Spleen (tissue), 13 donors: ENCODE results near the gene IL12A. TPM values are rescaled to one million over a fixed set of nuclear protein-coding genes. Genes with fewer than 3 reads are reported as not detected.

Source experiments
- DNase-seq: peaks from one replicate; pipeline ENCODE4 v3.0.0-alpha.2; 2020
- H3K27ac ChIP-seq, 8 donors: fragments of 200-600 bp; sonication (generic) in 7 of 8; 1 replicate in 4 of 8; 2 replicates in 4 of 8; pipeline versions ENCODE4 v1.5.0 to v1.8.0; 2016 to 2021; ENCODE audit warnings: inconsistent platforms in 4 of 8, mild to moderate bottlenecking in 4 of 8, moderate library complexity in 1 of 8
- H3K27me3 ChIP-seq, 7 donors: fragments of 200-600 bp; sonication (generic) in 6 of 7; replicated peaks in 1 of 7; 1 replicate in 4 of 7; 2 replicates in 3 of 7; pipeline versions ENCODE4 v1.5.0 to v1.8.0; 2016 to 2021; ENCODE audit warnings: inconsistent platforms in 3 of 7, mild to moderate bottlenecking in 1 of 7
- H3K36me3 ChIP-seq, 6 donors: fragments of 200-600 bp; sonication (generic) in 5 of 6; 1 replicate in 4 of 6; 2 replicates in 2 of 6; pipeline versions ENCODE4 v1.5.0 to v1.8.0; 2016 to 2021; ENCODE audit warnings: inconsistent platforms in 2 of 6
- H3K4me1 ChIP-seq, 6 donors: fragments of 200-600 bp; sonication (generic) in 5 of 6; 1 replicate in 3 of 6; 2 replicates in 3 of 6; pipeline versions ENCODE4 v1.5.0 to v1.8.0; 2016 to 2021; ENCODE audit warnings: inconsistent platforms in 3 of 6
- H3K4me3 ChIP-seq, 8 donors: fragments of 200-600 bp; sonication (generic) in 7 of 8; 1 replicate in 4 of 8; 2 replicates in 4 of 8; pipeline versions ENCODE4 v1.5.0 to v1.8.0; 2016 to 2021; ENCODE audit warnings: inconsistent platforms in 4 of 8, mild to moderate bottlenecking in 4 of 8, moderate library complexity in 2 of 8
- H3K9me3 ChIP-seq, 8 donors: fragments of 200-600 bp; sonication (generic) in 7 of 8; 1 replicate in 4 of 8; 2 replicates in 4 of 8; pipeline versions ENCODE4 v1.5.0 to v1.8.0; 2016 to 2021; ENCODE audit warnings: inconsistent platforms in 4 of 8
- CTCF ChIP-seq, 11 experiments: fragments of 200-600 bp in 7 of 11; fragments of 450-650 bp in 4 of 11; sonication (generic) in 4 of 11; IDR thresholded peaks in 8 of 11; conservative IDR thresholded peaks in 3 of 11; 1 replicate in 7 of 11; 2 replicates in 4 of 11; pipeline versions ENCODE4 v1.4.0 to v1.8.0; 2016 to 2021; ENCODE audit warnings: antibody characterized with exemption in 11 of 11, inconsistent platforms in 4 of 11, mild to moderate bottlenecking in 1 of 11
- POLR2A ChIP-seq, 3 donors: fragments of 450-650 bp; IDR thresholded peaks; one replicate each; pipeline ENCODE4 v1.5.1; 2017; ENCODE audit warnings: antibody characterized with exemption in 3 of 3, mild to moderate bottlenecking in 1 of 3
- POLR2AphosphoS5 ChIP-seq, 3 donors: sonication (generic); formaldehyde crosslinking; IDR thresholded peaks; one replicate each; pipeline ENCODE4 v1.5.1; 2017; ENCODE audit warnings: antibody characterized with exemption in 3 of 3
- WGBS, 5 donors: extraction: QIAGEN DNeasy Blood & Tissue Kit in 3 of 5; methylation state at CpG; one replicate each; pipeline versions ENCODE4 v1.1.5 to v1.1.7; 2013 to 2018; 5-methylcytosine and 5-hydroxymethylcytosine counted together
- intact Hi-C: fragments of 100-400 bp; cut with DNase I; formaldehyde crosslinking; loops from one replicate; pipeline ENCODE4 v1.15.0; 2023; ENCODE audit warnings: low total_unique reads
- long read RNA-seq, 2 donors: transcript quantifications; one replicate each; lab custom pipeline, GENCODE V29; 2026
- polyA plus RNA-seq, 3 donors: library from polyadenylated mRNA; stranded (reverse); fragments of 200-250 nt; gene quantifications; one replicate each; pipeline ENCODE4 v1.2.1, GENCODE V29; 2013
- total RNA-seq, 7 donors: library from RNA; depleted of rRNA in 3 of 7; stranded (reverse); fragments of >200 nt in 3 of 7; fragmentation: NEBNext Ultra II Directional in 4 of 7; extraction: Animal tissue kit (Norgen Biotek cat#: 25700) in 4 of 7; gene quantifications; one replicate each; pipeline versions ENCODE4 v1.1.0 to v1.2.1, GENCODE V29; 2016 to 2021
- donor health status: healthy with polysubstance abuse.
- donor health status: DM: no; HTN: no; CAD: no; lungs with moderate emphysema.
- donor health status: DM: no; HTN: no; CAD: no.
- donor health status: Bipolar disorder and iron deficiency.
- donor health status: healthy.
- donor health status: DM: no; HTN: no; CAD: no.
- donor health status: DM: yes; HTN: yes; CAD: no.

The IL12A gene
- total RNA-seq (1 to 10 TPM; 1.2 to 9.1 (median 2.0) TPM), polyA plus RNA-seq (1 to 10 TPM; 1.2 to 3.6 (median 3.5) TPM)
- long read RNA-seq, donor 1: 0 reads
- long read RNA-seq, donor 2: 0 reads

GRCh38 chr3:159988617-159989271, at the start of gene IL12A:
Gene IL12A (plus strand): TSS chr3:159988835.
- WGBS, 5 donors: 1 to 2% (median 1%) methylated on average over 28 to 54 of the region's 54 CpGs
- H3K4me3 ChIP-seq: peak within 1 kb of the TSS; percentile 44 to 73 (median 64)
- peaks cover 0 to 3% (median 0%) of the 10 kb centered on the region in 8 donors for H3K9me3 ChIP-seq
- TF ChIP-seq POLR2AphosphoS5 (IDR thresholded peaks at IDR 0.05): peak; percentile 30 to 77 (median 76)
- TF ChIP-seq POLR2A (IDR thresholded peaks at IDR 0.05): no peak
- peak; percentile 76 to 98 (median 94) for TF ChIP-seq CTCF (IDR thresholded peaks at IDR 0.05 in 8 of 11, conservative IDR thresholded peaks at IDR 0.05 in 3 of 11)
- H3K36me3 ChIP-seq: peaks cover 0 to 7% (median 2%) of the 10 kb centered on the region in 6 donors
- H3K27me3 ChIP-seq: no peaks in the 10 kb centered on the region
- peak within 1 kb of the TSS in 6 of 8 donors; percentile 39 to 69 (median 52) for H3K27ac ChIP-seq
- peak; percentile 97 for DNase-seq
- peaks cover 5 to 33% (median 25%) of the 10 kb centered on the region in 6 donors for H3K4me1 ChIP-seq
- intact Hi-C loops: no loop called here

- Histone ChIP-seq H3K27me3 (no peaks in the 10 kb centered on the region), H3K27ac (no peak overlapping the region), H3K4me3 (no peak overlapping the region), H3K36me3 (no peaks in the 10 kb centered on the region), H3K4me1 (peaks cover 0 to 10% (median 0%) of the 10 kb centered on the region in 6 donors), H3K9me3 (no peaks in the 10 kb centered on the region)
- 35 to 52% (median 44%) methylated on average over 6 of the region's 6 CpGs for whole genome bisulfite sequencing, 5 donors
- TF ChIP-seq POLR2A (IDR thresholded peaks at IDR 0.05) (no peak), POLR2AphosphoS5 (IDR thresholded peaks at IDR 0.05) (no peak), CTCF (IDR thresholded peaks at IDR 0.05 in 8 of 11, conservative IDR thresholded peaks at IDR 0.05 in 3 of 11) (no peak)
- no peak for DNase-seq
- intact Hi-C loops: no loop called here
These were observed 47.3 kb upstream of the IL12A start for GRCh38 chr3:159941038-159942000.

GRCh38 chr3:159944781-159945180, 43.9 kb upstream of the IL12A start:
- peaks cover 0 to 19% (median 0%) of the 10 kb centered on the region in 6 donors for H3K4me1 ChIP-seq
- TF ChIP-seq POLR2A (IDR thresholded peaks at IDR 0.05) (no peak), CTCF (IDR thresholded peaks at IDR 0.05 in 8 of 11, conservative IDR thresholded peaks at IDR 0.05 in 3 of 11) (no peak), POLR2AphosphoS5 (IDR thresholded peaks at IDR 0.05) (no peak)
- no peaks in the 10 kb centered on the region for H3K9me3 ChIP-seq
- no peak overlapping the region for H3K4me3 ChIP-seq
- intact Hi-C loops: no loop called here
- no peaks in the 10 kb centered on the region for H3K36me3 ChIP-seq
- peaks cover 0 to 5% (median 0%) of the 10 kb centered on the region in 7 donors for H3K27me3 ChIP-seq
- H3K27ac ChIP-seq: no peak overlapping the region
- 28 to 83% (median 48%) methylated on average over 1 of the region's 1 CpG for WGBS, 5 donors
- no peak for DNase-seq
